Aortic smooth muscle cell (primary cell): ENCODE results near the gene PANK4. TPM values are rescaled to one million over a fixed set of nuclear protein-coding genes. Genes with fewer than 3 reads are reported as not detected.

Source experiments
- total RNA-seq: library from RNA; depleted of rRNA; stranded (reverse); fragments of >200 nt; gene quantifications from 2 replicates; pipeline ENCODE4 v1.2.3, GENCODE V29; 2014

Gene PANK4
- total RNA-seq: 16.4 and 20.5 TPM in 2 replicates

DNA sequence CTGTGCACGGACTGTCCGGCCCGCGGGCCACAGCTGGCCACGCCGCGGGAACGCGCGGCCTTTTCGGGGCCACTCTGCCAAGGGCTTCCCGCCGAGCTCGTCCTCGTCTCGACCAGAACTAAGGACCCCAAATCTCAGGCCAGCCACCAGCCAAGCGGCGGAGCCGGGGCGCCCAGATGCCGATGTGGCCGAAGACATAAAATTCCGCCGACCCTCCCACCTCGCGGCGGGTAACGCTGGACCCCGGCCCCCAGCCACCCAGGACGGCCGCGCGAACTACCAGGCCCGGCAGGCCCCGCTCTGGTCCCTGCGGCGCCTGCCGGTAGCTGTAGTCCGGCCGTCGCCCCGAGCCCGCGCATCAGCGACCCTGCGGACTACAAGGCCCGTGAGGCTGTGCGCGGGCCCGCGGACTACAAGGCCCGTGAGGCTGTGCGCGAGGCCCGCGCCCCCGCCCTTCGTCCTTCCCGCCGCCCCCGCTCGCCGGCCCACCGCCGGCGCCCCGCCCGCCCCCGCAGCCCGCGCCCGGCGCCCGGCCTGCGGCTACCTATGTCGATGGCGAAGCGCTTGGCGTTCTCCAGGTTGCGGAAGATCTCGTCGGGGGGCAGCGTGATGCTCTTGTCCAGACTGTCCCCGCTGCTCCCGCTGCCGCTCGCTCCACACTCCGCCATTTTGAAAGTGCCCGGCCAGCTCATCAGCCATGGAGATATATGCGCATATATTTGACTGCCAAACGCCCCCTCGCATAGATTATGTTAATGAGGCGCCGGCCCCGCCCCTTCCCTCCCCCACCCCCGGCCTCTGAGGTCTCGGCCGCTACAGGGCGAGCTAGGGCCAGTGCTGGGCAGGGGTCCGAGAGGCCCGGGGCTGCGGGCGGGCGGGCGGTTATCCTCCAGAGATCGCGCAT, at the start of gene PANK4:
Gene PANK4, minus strand, starts transcription at position 677 of the 904 bp plus-strand sequence. Its CDS starts 9 bp downstream, at position 668.

DNA sequence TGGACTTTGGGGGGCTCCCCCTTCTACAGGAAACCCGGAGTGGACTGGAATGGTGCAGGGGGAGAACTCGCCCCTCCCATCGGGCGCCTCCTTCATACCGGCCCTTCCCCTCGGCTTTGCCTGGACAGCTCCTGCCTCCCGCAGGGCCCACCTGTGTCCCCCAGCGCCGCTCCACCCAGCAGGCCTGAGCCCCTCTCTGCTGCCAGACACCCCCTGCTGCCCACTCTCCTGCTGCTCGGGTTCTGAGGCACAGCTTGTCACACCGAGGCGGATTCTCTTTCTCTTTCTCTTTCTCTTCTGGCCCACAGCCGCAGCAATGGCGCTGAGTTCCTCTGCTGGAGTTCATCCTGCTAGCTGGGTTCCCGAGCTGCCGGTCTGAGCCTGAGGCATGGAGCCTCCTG, 29.9 kb upstream of the PANK4 start, which contains the start of gene TNFRSF14:
Gene TNFRSF14, plus strand, starts transcription at position 95 of the 401 bp plus-strand sequence. Its CDS starts 294 bp downstream, at position 389.

DNA sequence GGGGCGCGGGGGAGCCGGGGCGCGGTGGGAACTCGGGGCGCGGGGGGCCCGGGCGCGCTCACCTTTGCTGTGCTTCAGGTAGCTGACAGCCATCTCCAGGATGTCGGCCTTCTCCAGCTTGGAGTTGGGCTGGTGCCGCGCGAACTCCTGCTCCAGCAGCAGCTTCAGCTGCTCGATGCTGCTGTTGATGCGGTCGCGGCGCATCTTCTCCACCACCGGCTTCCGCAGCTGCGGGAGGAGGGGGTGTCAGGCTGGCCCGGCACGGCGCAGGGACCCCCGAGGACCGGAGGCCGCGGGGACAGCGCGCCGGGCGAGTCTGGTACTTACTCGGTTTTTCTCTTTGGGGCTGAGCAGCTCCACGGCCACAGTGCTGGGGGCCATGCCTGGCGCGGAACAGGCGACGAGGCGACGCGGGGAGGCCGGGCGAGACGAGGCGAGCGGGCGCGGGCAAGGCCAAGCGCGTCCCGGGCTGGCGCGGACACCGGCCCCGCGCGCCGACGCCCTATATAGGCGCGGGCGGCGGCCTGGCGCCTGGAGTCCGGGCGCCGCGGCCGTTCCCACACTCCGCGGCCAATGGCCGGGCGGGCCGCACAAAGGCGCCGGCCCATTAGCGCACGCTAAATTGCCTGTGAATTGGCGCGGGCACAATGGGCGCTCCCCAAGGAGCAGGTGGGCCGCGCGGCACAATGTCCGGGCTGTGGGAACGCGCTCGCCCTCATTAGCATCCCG, 3.6 kb upstream of the PANK4 start, which contains the start of gene HES5:
Gene HES5, minus strand, starts transcription at position 480 of the 729 bp plus-strand sequence. Its CDS starts 99 bp downstream, at position 381.

DNA sequence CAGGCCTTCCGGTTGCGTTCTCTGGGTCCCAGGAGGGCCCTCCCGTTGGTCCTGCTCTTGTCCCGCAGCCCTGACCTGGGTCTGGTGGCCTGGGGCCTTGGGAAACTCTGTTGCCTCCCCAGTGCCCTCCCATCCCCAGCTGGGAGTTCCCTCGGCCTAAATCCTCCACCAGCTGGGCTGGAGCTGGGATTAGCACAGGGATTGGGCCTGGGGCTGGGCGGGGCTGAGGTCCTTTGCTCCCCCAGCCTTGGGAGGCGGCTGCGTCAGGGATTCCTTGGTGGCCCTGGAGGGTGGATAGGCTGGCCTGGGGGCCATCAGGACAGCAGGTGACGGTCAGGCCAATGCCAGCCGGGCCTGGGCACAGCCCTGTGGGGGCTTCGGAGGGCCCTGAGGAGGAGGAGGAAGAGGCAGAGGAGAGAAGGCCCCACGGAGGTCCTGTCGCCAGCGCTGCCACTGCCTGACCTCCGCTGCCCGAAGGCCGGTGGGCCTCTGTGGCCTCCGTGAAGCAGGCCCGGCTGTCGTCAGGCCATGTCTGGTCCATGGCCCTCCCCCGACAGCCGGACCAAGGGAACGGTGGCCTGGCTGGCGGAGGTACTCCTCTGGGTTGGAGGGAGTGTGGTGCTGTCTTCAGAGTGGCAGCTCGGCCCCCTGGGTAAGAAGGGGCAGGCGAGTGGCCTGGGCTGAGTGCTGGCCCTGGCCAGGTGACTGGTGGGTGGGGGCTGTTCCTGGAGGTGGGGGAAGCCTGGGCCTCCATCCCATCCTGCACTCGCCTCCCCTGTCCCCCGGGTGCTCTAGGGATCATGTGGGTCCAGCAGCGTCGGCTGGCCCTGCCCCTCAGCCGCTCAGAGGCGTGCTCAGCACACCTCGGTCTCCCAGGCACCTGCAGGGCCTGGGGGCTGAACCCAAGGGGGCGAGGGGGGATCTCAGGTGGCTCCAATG, 50.1 kb downstream of the PANK4 start, which contains the start of gene PLCH2:
Gene PLCH2, plus strand, starts transcription at position 229 of the 939 bp plus-strand sequence. Its CDS starts 300 bp downstream, at position 529.

Other genes with a start within 250 kb of the PANK4 start
- gene MORN1, start 135.0 kb downstream of the PANK4 start, total RNA-seq: 6.2 and 7.5 TPM in 2 replicates
- 94.7 and 122 TPM in 2 replicates for gene RER1, start 134.8 kb downstream of the PANK4 start, total RNA-seq
- gene PEX10, start 114.0 kb downstream of the PANK4 start, total RNA-seq: 28.4 and 28.8 TPM in 2 replicates
- 3.2 and 5.9 TPM in 2 replicates for gene PLCH2, start 50.3 kb downstream of the PANK4 start, total RNA-seq
- 0.06 TPM in 1 of 2 replicates, not detected in the other for gene HES5, start 3.7 kb upstream of the PANK4 start, total RNA-seq
- gene TNFRSF14, start 29.8 kb upstream of the PANK4 start, total RNA-seq: 25.8 and 26.2 TPM in 2 replicates
- 10.9 and 11.1 TPM in 2 replicates for gene PRXL2B, start 60.2 kb upstream of the PANK4 start, total RNA-seq
- gene MMEL1, start 106.4 kb upstream of the PANK4 start, total RNA-seq: 0.40 and 0.75 TPM in 2 replicates